Stimulated activated CD8-positive, alpha-beta memory T cell treated with anti-CD3 and anti-CD28 coated beads, Interleukin-7, amount 100 ng/mL, for 24 hours (primary cell): Measurements from ENCODE around the gene DOHH.
"Not testable (repeated sequence)": the region's sequence is repeated elsewhere in the genome, so short reads cannot be mapped to it uniquely, and the experiment has no call there.

Experiments used
- DNase-seq: peaks from one replicate; pipeline ENCODE4 v3.0.0-alpha.2; 2020; ENCODE audit warnings: low read depth

Gene DOHH

GRCh38 chr19:3459089-3459881 lies 41.2 kb downstream of the DOHH start:
- DNase-seq: no peak

- no peak for DNase-seq
Observed at GRCh38 chr19:3458229-3459088, 42.0 kb downstream of the DOHH start.

- no peak for DNase-seq
Observed at GRCh38 chr19:3457528-3458228, 42.8 kb downstream of the DOHH start.

- no peak for DNase-seq
Observed at GRCh38 chr19:3456925-3457527, 43.4 kb downstream of the DOHH start.

GRCh38 chr19:3455960-3456601 lies 44.4 kb downstream of the DOHH start:
- DNase-seq: no peak

- no peak for DNase-seq
Observed at GRCh38 chr19:3455393-3455955, 45.0 kb downstream of the DOHH start.

GRCh38 chr19:3454656-3455392 lies 45.6 kb downstream of the DOHH start:
- no peak for DNase-seq

- no peak for DNase-seq
Observed at GRCh38 chr19:3453840-3454239, 46.6 kb downstream of the DOHH start.

GRCh38 chr19:3452942-3453214 lies 47.6 kb downstream of the DOHH start:
- DNase-seq: not testable (repeated sequence)

GRCh38 chr19:3452171-3452941 lies 48.1 kb downstream of the DOHH start:
- DNase-seq: no peak

GRCh38 chr19:3451451-3451866 lies 49.0 kb downstream of the DOHH start:
- DNase-seq: no peak

- no peak for DNase-seq
Observed at GRCh38 chr19:3450796-3451411, 49.6 kb downstream of the DOHH start.

- DNase-seq: no peak
Observed at GRCh38 chr19:3448616-3449334, 51.7 kb downstream of the DOHH start.

- not testable (repeated sequence) for DNase-seq
Observed at GRCh38 chr19:3446657-3447056, 53.8 kb downstream of the DOHH start.

GRCh38 chr19:3444695-3445234 lies 55.7 kb downstream of the DOHH start:
- DNase-seq: no peak

- no peak for DNase-seq
Observed at GRCh38 chr19:3443840-3444694, 56.4 kb downstream of the DOHH start.

GRCh38 chr19:3442487-3443071 lies 57.9 kb downstream of the DOHH start:
- no peak for DNase-seq
